ENCODE measurements around the gene SEMA5B.

Gene SEMA5B, protein sequence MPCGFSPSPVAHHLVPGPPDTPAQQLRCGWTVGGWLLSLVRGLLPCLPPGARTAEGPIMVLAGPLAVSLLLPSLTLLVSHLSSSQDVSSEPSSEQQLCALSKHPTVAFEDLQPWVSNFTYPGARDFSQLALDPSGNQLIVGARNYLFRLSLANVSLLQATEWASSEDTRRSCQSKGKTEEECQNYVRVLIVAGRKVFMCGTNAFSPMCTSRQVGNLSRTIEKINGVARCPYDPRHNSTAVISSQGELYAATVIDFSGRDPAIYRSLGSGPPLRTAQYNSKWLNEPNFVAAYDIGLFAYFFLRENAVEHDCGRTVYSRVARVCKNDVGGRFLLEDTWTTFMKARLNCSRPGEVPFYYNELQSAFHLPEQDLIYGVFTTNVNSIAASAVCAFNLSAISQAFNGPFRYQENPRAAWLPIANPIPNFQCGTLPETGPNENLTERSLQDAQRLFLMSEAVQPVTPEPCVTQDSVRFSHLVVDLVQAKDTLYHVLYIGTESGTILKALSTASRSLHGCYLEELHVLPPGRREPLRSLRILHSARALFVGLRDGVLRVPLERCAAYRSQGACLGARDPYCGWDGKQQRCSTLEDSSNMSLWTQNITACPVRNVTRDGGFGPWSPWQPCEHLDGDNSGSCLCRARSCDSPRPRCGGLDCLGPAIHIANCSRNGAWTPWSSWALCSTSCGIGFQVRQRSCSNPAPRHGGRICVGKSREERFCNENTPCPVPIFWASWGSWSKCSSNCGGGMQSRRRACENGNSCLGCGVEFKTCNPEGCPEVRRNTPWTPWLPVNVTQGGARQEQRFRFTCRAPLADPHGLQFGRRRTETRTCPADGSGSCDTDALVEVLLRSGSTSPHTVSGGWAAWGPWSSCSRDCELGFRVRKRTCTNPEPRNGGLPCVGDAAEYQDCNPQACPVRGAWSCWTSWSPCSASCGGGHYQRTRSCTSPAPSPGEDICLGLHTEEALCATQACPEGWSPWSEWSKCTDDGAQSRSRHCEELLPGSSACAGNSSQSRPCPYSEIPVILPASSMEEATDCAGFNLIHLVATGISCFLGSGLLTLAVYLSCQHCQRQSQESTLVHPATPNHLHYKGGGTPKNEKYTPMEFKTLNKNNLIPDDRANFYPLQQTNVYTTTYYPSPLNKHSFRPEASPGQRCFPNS

DNA sequence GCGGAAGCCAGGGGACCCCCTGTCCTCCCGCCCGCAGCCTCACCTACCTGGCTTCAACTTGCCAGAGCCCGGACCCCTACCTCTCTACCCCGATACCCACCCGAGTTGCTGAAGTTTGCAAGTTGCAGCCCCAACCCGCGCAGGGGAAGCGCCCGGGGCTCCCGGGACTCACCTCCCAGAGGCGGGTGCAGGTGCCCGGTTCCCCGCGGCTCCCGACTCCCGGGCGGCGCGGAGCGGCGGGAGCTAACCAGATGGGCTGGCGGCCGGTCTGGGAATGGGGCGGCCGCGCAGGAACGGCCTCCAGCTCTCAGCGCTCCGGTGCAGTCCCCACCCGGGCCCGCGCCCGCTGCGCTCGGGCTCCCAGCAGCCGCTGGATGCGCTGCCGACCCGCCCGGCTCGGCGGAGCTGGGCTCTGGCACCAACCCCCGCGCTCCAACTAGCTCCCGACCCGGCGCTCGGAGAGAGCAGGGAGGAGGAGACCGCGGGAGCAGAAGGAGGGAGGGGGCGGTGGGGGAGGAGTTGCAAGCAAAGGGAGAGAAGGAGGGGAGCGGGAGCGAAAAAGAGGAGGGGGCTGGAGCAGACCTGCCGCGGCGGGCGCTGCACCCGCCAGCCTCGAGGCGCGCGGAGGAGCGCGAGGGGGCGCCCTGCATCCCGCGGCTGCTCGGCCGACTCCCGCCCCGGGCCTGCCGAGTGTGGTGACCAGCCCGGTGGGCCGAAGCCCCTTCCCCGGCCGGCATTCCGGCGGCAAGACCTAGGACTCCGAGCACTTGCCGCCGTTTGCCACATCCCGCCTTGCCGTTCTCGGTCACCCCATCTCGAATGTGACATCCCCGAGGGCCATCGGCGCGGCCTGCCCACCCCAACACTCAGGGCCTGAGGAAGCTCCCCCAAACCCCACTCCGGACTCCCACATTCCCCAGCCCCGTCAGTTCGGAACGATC lies at the start of gene SEMA5B:
SEMA5B (minus strand) TSS at position 472 of the 941 bp plus-strand sequence. CDS start 66,500 bp downstream, outside the sequence.
- in situ Hi-C loops (cut with HindIII; ENCODE audit: low sequenced_read_pairs): loop anchor here (10.0 kb wide), 1 partner anchor 63 kb away; no protein-coding TSS in a partner anchor

DNA sequence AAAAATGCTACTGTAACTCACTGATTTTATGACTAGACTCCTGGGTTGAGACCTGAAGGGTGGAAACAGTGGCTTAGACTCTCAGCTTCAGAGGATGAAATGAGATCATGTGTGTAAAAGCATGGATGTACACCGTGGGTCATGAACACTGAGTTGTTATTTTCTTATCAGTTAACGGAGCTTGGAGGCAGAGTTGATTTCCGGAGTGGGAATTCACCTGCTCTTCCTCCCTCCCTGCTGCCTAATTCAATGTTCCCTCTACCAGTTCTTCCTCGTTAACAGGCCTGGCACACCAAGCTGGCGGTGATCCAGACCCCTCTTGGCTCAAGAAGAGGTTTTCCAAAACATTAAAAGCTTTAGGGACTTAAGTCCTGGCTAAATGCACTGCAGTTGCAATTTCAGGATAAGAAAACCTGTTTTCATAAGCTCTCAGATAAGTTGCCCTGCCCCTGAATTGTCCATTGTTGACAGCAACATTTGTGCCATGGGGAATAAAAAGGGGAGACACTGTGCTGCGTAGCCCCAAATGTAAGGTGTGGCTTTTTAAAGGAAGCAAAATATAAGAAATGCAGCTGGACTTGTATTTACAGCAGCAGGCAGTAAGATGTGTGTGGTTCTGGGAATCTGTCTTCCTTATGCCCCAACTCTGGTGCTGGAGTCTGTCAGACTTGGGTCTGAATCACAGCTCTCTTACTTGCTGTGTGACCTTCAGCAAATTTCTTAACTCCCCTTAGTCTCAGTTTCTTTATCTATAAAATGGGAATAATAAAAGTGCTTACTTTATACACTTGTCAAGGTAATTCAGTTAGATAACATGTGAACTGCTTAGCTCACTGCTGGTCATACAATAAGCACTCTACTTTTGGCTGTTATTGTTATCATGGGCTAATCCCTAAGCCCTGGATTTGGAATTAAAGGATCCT lies 49.2 kb upstream of the SEMA5B start:
- in situ Hi-C loops (cut with HindIII; ENCODE audit: low sequenced_read_pairs): no loop called here

DNA sequence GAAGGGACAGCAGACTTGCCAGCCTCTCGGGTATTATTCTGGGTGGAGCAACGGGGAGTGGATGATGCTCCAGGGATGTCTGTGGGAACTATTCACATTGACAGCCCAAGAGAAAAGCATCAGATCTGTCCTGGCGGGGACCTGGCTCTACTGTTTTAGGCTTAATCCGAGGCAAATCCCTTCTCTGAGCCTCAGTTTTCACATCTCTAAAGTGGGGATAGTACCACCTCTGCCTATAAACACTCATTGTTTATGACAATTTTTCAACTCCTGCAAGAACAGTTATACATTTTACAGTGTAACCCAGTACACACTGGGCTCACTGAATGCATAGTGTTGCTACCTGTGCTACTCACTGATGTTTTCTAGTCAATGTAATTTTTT lies 48.5 kb upstream of the SEMA5B start:
- in situ Hi-C loops (cut with HindIII; ENCODE audit: low sequenced_read_pairs): no loop called here

DNA sequence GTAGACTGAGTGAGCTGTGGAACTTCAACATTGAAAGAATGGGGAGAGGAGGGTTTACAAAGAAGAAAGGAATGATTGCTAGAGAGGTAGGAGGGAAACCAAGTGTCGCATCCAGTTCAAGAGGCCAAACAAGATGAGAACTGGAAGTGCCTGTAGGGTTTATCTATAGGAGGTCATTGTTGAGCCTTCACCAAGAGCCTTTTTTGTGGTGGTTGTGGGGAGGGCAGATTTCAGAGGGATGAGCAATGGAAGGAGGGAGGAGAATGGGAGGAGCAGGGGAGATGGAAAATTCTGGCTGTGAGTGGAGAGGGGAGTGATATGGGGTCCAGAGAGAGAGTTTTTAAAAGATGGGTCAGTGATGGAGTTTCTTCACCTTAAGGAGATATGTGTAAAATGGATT lies 47.8 kb upstream of the SEMA5B start:
- in situ Hi-C loops (cut with HindIII; ENCODE audit: low sequenced_read_pairs): no loop called here

DNA sequence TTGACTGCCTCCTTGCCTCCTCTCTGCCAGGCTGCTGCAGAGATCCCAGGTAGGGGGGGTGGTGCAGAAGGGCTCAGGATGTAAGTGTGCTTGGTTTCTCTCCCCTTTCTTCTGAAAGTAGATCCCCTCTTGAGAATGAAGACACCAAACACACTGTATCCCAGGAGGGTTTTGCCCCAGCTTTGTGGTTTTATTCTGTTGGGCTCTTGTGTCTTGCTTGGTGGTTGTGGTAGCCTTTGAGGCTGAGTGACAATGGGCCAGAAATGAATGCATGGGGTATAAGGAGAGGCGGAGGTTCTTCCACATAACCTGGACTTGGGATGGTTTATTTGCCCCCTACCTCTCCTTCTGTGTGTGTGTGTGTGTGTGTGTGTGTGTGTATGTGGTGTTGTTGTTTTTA lies 45.0 kb upstream of the SEMA5B start:
- in situ Hi-C loops (cut with HindIII; ENCODE audit: low sequenced_read_pairs): no loop called here

DNA sequence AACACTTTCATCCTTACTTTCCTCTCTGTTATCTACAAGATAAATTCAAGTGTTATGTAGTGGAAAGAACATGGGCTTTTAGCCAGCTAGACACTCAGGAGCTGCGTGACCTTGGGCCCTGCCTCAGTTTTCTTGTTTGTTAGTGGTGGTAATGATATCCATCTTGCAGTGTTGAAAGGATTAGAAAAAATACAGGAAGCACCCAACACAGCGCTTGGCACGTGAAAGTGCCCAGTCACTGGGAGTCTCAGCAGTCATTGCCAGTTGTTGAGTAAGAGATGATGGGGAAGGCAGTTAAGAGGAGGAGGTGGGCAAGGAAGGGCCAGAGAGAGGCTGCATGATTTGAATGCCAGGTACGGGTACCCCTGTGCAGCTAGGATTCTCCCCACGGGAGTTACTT lies 44.6 kb upstream of the SEMA5B start:
- in situ Hi-C loops (cut with HindIII; ENCODE audit: low sequenced_read_pairs): no loop called here

DNA sequence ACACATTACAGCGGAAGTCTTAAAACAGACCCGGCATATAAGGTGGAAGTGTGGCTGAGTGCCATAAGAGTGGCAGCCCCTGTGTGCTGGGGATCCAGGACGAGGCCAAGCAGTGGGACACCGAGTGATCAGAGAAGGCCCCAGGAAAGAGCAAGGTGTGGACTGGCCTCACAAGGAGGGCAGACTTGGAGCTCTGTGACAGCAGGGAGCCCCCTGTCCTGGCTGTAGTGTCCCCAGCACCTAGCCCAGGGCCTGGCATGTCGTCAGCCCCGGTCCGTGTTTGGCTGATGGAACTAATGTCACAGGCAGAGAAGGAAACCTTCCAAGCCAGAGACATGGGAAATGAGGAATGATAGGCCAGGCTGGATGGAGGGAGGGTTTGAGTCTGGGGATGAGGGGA lies 44.0 kb upstream of the SEMA5B start:
- in situ Hi-C loops (cut with HindIII; ENCODE audit: low sequenced_read_pairs): no loop called here

DNA sequence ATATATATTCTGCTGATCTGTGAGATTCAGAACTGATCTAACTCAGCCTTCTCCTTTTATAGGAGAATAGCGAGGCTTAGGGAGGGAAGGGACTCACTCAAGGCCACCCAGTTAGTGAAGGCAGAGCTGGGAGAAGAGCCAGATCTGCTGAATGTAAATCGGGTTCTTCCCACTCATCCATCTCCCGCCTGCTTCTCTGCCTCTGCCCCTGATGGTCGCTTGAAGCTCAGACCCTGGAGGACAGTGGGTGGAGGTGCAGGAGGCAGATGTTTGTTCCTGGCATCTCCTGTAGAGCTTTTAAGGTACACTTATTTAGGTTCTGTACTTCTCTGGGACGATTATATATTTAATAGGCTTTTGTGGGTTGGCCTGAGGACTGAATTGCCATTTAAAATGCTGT lies 43.6 kb upstream of the SEMA5B start:
- in situ Hi-C loops (cut with HindIII; ENCODE audit: low sequenced_read_pairs): no loop called here

DNA sequence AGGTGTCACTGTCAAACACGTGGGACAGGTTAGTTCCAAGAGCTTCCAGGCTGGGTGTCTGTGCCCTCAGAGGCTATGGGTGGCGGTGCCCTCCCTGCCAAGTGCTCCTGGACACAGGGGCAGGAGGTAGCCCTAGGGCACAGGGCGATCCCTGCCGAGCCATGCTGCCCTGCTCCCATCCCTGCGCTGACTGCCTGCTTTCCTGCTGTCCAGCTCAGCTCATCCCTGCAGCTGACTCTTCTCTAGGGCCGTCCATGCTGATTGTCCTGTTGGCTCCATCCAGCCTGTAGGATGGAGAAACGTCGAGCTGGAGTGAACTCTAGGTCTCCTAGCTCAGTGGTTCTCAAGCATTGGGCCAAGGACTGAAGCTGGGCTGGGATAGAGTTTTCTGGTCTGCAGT lies 42.9 kb upstream of the SEMA5B start:
- in situ Hi-C loops (cut with HindIII; ENCODE audit: low sequenced_read_pairs): no loop called here

DNA sequence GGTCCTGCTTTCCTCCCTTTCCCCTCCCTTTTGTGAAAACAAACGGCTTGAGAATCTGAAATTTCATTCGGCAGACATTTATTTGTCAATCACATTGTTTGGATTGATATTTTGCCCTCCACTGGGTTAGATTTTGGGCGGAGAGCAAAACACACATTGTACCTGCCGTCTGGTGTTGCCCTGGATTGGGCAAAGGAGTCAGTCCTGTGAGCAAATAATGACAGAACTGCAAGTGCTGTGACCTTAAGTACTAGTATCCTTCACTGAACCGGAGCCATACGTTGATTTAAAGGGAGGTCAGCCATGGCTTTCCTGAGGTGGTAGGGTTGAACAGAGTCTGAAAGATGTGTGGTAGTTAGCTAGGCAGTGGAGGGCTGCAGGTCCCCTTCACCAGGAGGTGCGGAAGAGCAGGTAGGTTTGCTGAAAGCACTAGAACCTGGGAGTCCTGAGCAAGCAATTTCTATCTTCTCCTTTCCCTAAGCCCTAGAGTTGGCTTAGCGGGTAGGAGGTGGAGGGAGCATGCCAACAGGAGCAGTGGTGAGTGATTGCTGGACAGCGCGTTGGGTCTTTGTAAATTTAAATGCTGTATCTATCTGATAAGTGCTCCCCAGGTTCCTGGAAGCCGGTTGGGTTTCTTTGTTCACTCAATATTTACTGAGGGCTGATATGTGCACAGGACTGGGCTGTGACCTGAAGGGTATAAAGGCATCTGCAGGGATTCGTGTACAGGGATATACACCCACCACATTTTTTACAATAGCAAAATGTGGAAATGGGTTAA lies 41.2 kb upstream of the SEMA5B start:
- in situ Hi-C loops (cut with HindIII; ENCODE audit: low sequenced_read_pairs): no loop called here

DNA sequence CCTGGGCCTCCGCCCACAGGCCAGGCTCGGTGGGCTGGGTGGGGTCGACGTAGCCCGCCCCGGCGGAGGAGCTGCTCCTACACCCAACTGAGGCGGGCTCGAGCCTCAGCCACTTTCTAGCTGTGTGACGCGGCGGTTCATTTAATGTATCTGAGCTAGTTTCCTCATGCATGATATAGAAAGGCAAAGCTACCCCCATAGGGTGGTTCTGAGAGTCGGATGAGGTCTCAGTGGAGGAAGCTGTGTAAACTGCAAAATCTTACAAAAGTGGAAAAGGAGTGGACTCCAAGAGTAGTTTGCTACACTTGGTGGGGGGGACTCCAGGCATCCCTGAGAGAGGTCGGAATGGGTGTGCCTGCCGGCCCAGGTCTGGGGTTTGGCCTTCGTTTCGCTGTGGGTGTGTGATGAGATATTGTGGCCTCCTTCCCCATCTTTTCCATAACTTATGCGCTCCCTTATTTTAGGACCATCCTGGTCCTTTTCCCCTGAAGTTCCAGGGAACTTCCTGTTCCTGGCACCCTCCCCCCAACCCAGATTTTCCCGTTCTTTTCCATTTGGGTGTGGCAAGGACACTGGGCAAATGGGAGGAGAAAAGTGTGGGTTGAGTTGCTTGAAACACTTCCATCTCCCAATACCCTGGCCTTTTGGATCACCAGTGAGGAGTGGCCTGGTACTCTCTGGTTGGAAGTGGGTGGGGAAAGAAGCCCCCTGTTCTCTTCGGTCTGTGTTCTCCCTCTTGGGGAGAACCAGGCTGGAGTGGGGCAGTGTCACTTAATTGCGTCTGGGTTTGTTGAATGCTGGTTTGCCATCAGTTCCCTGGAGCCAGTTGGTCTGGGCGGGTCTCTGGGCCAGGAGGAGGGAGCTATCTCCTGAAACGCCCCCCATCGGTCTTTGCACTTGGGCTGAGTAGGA lies 40.4 kb upstream of the SEMA5B start:
- in situ Hi-C loops (cut with HindIII; ENCODE audit: low sequenced_read_pairs): no loop called here

DNA sequence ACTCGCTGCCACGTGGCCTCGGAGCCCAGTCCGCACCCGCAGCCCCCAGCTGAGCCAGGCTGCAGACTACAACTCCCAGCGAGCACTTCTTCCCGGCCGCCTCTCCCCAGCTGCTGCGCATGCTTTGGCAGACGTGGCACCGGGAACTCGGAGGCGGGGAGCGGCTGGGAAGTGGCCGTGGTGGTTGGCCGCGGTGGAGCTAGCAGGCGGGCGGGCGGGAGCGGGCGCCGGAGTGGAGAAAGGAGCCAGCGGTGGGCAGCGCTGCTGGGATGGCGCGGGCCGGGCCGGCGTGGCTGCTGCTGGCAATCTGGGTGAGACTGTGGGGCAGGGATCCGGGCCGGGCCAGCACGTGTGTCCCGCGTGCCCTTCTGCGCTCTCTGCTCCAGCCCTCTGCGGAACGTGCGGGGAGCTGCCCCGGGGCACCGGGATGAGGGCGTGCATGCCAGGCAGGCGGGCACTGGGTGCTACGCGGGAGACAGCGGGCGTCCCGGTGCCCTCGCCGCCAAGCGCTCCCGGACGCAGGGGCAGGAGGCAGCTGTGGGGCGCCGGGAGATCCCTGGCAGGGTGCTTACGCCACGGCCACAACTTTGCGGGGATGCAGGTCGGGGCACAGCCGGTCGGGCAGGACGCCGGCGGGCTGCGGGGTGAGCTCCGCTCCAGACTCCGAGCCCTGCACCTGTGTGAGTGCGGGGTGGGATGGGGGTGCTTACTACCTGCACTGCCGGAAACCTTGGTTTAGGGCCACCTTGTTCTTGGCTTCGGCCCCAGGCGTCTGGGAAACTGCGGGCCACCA lies 39.5 kb upstream of the SEMA5B start, which contains the start of gene PDIA5:
PDIA5 (plus strand) TSS at position 130 of the 793 bp plus-strand sequence; CDS start at position 270, 140 bp downstream.
- in situ Hi-C loops (cut with HindIII; ENCODE audit: low sequenced_read_pairs): no loop called here

DNA sequence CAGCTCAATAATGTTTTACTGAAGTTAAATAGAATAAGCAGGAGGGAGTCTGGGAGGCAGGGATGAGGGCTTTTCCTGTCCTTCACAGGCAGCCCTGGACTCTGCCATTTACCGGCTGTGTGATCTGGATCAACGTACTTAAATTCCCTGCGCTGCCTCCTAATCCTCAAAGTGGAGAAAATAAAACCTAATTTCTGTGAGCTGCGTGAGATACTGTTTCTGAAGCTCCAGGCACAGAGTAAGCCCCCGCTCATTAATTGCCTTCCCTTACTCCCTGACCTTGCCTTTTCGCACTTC lies 39.0 kb upstream of the SEMA5B start:
- in situ Hi-C loops (cut with HindIII; ENCODE audit: low sequenced_read_pairs): no loop called here

DNA sequence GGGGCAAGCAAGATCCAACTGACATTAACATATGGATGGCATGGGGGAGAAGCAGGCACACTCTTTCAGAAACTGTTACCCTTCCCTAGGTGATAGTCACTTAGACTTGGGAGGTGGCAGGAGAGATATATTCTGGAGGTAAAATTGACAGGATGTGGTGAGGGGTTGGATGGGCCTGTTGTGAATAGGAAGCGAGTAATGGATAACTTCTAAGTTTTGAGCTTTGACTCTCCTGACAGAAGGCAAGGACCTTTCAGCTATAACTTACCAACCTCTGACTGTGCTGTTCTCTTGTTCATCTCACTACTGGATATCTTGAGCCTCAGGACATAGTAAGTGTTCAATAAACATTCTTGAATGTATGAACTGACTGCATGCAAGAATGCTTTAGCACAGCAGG lies 37.4 kb upstream of the SEMA5B start:
- in situ Hi-C loops (cut with HindIII; ENCODE audit: low sequenced_read_pairs): no loop called here

DNA sequence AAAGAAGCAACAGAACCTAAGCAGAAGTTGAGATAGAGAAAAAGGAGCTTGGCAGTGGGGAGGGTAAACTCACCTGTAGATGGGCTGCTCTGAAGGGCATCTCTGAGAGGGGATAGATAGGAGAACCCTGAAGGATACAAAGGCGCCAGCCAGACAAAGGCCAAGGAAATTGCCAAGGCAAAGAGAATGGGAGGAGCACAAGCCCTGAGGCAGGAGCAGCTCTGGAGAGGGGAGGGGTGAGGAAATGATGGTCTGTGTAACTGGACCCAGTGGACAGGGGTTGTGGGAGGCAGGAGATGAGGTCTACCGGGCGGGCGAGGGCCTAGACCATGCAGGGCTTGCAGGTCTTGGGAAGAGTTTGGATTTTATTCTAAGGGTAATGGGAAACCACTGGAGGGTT lies 36.9 kb upstream of the SEMA5B start:
- in situ Hi-C loops (cut with HindIII; ENCODE audit: low sequenced_read_pairs): no loop called here

DNA sequence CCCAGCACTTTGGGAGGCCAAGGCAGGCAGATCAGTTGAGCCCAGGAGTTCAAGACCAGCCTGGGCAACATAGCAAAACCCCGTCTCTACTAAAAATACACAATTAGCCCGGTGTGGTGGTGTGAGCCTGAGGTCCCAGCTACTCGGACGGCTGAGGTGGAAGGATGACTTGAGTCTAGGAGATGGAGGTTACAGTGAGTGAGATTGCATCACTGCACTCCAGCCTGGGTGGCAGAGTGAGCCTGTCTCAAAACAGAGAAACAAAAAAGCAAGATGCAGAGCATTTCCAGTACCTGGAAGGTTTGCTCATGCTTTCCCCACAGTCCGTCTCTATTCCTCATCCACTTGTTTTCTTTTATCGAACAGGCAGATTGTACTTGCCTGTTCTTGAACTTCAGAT lies 35.5 kb upstream of the SEMA5B start:
- in situ Hi-C loops (cut with HindIII; ENCODE audit: low sequenced_read_pairs): no loop called here

DNA sequence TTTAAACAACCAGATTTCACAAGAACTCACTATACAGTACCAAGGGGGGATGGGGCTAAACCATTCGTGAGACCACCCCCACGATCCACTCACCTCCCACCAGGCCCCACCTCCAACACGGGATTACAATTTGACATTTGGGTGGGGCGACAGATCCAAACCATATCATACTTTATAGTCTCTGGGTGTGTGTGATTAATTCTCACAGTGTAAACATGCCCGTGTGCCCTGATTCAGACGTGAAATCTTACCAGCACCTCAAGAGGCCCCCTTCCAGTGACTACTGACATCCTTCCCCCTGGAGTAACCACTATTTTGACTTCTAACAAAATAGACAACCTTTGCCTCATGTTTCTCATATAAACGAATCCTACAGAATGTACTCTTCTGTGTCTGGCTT lies 34.3 kb upstream of the SEMA5B start:
- in situ Hi-C loops (cut with HindIII; ENCODE audit: low sequenced_read_pairs): no loop called here

All from DLD1 (cell line).